HG03025 (cell line): ENCODE results near the gene PLXDC2.

Source experiments
- ATAC-seq: cut with Tn5 transposase; IDR thresholded peaks from one replicate; pipeline ENCODE4 v1.9.1; 2021; ENCODE audit warnings: mild to moderate bottlenecking, moderate library complexity; ENCODE audit not compliant: unreplicated experiment, low FRiP score

Gene PLXDC2

DNA sequence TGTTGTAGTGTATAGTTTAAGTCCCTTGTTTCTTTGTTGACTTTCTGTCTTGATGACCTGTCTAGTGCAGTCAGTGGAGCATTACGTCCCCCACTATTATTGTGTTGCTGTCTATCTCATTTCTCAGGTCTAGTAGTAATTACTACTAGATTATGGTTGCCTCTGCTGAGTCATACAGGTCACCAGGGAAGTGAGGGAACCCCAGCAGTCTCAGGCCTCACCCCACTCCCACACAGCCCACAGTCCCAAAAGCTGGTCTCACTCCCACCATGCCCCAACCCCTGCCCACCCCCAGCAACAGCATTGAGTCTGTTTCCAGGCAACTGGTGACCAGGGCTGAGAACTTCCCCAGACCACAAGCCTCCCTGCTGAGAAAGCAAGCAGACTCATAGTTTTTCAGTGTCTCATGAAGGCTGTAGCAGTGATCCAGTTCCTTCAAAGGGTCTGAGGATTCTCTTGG, 88.0 kb downstream of the PLXDC2 start:
- ATAC-seq: no peak

DNA sequence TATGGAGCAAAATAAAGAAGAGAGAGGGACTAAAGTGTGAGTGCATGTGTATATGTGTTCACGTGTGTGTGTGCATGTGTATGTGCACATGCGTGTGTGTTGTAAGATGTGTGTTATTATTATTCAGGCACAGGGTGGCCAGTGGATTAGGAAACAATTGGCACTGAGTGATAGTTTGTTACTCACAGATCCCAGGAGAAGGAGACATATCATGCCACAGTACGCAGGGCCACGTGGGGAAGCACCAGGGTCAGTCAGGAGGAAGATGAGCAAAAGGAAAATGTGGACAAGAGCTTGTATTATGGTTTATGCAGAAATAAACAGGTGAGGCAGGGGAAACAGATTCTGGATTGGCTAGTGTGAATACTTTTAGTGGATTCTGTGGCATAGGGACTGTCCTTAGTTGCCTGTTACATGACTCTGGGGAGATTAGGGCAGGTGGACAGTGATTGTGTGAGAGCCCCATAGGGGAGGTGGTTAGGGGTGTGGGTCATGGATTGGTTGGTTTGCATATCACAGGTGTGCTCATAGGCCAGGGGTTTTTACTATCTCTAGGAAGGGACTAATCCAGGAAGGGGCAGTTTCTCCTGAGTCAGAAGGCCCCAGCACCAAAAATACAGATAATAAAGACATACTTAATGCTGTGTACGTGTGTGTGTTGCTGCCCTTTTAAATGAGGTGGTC, 90.0 kb downstream of the PLXDC2 start:
- ATAC-seq: no peak

DNA sequence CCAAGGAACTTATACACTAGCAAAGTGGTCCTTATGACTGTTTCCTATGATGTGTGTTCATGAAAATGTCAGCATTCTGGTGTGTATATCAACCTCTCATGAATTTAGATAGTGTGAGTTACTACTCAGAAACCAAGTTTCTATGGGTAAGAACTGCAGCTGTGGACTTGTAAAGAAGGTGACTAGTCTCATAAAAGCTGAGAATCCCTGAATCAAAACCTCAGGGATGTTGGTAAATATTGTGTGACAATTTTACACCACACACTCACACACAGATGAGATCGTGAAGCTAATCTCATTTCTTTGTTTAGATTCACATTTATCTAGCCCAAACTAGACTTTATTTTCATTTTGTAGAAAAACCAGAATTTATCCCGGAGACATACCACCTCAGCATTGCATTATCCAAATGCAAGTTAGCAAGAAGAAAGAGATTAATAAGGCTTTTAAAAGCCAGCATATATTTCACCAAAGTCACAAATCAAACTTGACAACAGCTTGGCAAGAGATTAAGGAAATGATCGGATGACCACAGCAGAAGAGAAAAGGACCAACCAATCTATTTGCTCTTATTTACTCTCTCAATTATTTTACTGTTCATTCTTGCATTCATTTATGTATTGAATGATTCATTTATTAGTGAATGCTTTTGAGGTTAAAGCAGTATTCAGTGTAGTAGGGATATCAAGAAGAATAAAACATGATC, 92.9 kb downstream of the PLXDC2 start:
- no peak for ATAC-seq

DNA sequence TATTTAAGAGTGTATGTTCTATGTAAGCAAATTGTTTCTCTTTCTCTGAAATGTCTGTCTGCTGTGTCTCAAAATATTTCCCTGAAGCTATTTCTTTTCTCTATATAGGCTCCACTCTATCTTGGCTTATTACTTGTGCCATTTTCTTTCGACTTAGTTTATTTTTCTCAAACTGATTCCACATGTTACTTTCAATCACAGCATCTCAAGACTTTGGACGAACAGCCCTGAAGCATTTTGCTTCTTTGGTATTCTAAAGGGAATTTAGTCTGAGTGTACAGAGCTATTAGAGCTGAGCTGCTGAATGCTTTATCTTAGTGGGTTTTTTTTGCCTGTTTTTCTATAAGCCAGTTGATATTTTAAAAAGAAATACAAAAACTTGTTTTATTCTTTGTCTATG, 95.7 kb downstream of the PLXDC2 start:
- no peak for ATAC-seq

DNA sequence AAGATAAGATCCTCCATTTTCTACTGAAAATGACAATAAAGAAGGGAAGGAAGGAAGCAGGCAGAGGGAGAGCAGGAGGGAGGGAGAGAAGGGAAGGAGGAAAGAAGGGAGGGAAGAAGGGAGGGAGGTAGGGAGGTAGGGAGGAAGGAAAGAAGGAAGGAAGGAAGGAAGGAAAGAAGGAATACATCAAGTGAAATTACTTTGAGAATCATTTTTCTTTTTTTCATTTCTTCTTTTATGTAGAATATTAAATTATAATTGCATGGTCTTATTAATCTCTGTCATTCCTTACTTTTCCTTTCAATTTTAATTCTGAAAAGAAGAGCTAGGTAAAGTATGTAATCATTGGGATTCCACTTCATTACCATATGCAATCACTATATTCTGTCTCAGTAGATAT, 97.8 kb downstream of the PLXDC2 start:
- ATAC-seq: no peak

DNA sequence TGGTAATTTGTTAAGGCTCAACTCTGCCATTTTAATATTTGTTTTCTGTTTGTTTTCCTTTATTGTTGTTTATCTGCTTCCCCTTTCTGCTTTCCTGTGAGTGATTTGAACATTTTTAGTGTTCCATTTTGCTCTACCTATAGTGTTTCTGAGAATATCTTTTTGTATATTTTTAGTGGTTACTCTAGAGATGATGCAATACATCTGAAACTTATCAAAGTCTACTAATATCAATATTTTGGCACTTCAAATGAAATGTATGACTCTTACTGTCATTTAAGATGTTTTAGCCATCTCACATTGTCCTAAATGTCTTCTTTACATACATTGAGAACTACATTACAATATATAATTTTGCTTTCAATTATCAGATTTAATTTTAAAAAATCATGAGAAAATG, 98.9 kb downstream of the PLXDC2 start:
- ATAC-seq: no peak

DNA sequence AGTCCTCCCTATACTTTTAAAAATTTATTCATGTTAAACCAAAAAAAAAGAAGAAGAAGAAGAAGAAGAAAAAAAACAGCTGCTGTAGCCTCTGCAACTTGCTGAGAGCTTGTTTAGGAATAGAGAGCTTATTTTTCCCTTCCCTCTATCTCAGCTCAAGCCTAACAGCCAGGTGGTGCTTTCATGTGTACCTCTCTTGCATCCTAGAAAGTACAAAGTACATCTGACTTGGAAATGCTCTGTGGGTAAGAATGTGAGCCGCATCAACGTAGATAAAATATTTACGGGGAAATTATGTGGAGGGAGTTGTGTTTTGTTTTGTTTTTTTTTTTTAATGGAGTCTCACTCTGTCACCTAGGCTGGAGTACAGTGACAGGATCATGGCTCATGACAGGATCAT, 99.6 kb downstream of the PLXDC2 start:
- ATAC-seq: no peak

DNA sequence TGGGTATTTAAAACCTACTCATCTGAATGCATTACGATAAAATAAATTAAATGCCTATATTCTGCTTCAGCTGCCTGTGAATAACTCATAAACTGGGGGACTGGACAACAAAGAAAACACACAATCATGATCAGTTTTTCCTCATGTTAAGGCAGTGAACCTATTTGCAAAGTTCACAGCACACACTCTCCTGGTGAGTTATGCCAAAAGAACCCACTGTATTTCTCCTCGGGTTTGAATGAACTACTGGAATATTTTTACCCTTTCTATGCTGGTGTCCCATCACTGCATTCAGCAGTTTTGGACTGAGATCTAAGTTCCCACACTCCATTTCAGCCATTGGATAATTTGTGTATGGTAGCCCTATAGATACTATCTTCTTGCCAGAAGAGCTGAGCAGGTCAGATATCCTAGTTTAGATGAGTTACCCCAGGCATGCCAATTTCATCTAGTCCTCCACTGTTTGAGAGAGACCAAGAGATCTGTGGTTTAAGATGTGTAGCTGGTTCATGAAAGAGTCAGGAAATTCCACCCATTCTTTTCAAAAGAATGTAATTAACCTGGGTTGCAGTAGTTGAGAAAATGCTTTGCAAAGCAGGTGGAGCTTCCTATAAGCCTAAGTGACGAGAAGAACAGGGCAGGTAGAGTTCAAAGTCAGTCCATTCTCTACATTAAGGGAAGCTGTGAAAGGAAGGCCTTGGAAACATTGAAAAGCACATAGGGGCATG, 101.7 kb downstream of the PLXDC2 start:
- no peak for ATAC-seq

DNA sequence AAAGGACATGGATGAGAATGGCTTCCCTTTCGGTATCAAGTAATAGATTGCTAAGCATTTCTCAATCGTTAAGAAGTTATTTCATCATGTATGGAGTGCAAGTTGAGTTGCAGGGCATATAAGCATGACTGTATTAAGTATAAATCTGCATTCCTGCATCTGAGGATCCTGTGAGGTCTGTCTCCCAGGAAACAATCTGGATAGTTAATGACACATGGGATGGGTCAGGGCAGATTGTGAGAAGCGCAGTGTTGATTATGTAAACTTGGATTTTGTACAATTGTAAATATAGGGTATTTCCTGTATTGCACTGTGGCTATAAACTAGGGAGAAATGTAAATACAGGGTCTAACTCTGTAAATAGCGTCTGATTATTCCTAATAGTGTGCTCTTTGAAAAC, 102.6 kb downstream of the PLXDC2 start:
- ATAC-seq: no peak

DNA sequence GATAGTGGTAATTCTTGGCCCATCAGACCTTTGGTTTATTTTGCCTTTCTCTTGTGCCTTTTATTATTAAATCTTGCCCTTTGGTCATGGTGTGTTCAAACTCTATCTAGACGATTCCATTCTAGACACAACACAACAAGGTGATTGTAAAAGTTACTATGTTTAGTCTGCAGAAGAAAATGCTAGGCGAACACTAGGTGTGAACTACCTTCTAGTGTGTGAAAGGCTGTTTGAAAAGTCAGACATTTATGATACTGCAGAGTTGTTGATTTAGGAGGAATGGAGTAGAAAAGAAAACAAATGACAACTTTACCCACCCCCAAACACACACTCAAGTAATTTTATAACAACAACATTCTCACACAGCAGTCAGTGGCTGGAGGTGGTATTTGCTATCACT, 103.4 kb downstream of the PLXDC2 start:
- no peak for ATAC-seq

DNA sequence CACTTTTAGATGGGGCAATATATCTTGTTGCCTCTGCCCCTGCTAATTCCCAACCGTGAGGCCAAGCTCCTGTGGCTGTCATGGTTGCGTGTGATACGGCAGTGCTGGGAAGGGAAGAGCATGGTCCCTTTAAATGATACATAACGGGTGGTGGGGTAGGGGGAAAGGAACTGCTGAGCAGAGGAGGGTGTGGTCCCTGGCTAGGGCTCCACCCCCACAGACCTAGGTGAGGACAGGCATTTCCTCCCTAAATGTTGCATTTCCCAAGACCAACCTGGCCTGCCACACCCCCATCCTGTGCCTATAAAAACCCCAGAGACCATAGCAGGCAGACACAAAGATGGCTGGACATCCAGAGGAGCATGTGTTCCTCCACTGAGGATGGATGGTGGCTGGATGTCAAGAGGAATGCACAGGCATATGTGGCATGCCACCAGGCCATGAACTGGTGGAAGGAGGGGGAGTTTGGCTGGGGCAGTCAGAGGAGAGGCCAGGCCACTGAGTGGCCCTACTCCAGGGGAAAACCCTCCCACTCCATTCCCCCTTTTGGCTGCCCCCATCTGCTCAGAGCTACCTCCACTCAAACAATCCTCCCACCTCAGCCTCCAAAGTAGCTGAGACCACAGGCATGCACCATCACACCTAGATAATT, 104.0 kb downstream of the PLXDC2 start:
- no peak for ATAC-seq

DNA sequence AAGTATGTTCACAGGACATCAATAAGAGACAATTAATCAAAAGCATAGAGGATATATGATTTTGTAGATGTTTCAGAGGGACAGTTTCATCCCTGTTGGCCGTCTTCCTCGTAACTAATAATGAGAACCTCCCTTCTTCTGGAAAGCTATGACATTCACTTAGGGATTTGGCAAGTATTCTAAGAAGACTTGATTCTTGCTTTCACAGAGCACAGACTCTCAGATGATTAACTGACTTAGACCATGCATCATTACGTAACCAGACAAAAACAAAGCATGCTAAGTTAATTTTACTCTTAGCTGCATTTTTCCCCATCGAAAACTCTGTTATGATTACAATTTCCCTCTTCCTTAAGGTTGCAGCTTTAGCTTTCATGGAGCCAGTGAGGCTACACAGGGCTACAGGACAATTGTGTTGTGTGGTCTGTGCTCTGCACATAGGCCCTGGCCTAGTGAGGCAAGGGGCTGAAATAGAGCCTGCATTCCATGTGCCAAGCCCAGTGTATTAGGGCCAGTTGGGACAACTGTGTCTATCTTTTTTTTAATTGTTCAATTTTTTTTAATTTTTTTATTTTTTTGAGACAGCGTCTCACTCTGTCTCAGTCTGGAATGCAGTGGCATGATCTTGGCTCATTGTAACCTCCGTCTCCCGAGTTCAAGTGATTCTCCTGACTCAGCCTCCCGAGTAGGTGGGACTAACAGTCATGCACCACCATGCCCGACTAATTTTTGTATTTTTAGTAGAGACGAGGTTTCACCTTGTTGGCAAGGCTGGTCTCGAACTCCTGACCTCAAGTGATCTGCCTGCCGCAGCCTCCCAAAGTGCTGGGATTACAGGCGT, 105.3 kb downstream of the PLXDC2 start:
- ATAC-seq: no peak

DNA sequence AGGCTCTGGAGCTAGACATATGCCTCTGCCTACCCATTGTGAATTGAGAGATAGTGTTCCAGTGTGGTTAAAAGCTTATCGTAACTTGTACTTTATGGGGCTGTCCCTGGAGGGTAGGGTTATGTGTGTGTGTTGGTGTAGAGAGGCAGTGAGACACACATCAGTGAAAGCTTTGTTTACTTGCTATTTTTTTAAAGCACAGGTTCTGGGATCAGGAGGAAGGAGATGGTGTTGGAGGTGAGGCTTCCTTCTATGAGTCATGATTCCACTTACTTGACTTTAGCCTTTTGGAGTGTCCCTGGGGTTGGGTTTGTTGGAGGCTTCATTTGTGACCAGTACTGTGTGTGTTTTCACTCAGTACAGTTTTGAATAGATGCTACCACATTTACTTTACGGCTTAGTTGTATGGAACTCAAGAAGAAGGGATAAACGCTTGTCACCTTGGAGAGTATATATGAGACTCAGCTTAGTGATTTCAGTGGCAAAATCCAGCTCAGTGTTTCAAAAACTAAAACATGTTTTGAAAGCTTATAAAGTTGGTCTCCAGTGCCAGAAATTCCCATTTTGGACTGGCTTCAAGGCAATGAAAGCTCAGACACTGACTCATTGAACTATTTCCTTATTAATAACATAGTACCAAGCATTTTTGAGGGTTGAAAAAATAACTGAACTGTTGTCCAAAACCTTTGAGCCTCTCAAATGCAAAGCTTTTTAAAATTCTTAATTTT, 106.2 kb downstream of the PLXDC2 start:
- ATAC-seq: no peak

DNA sequence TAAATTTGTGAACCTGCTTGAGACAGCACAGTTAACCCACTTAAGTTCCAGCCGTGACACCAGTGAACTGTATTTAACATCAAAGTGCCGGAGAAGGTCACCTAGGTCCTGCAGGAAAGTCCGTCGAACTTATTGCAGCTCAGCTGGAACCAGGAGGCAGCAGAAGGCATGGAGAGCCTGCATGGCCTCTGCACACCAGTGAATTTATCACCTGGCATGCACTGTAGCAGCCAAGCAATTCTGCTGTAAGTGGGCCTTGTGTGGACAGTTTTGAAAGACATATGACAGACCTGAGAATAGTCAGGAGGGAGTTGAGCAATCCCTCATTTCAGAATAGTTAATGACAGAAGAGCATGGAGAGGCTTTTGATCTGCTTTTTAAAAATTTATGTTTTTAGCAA, 108.8 kb downstream of the PLXDC2 start:
- no peak for ATAC-seq

DNA sequence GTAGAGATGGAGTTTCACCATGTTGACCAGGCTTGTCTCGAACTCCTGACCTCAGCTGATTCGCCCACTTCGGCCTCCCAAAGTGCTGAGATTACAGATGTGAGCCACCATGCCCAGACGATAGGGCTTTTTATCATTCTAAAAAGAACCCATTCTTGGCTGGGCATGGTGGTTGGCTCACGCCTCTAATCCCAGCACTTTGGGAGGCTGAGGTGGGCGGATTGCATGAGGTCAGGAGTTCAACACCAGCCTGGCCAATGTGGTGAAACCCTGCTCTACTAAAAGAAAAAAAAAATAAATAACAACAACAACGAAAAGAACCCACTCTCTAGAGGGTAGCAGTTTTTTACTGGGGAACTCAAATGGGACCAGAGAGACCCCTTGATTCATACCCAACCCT, 112.7 kb downstream of the PLXDC2 start:
- ATAC-seq: no peak

DNA sequence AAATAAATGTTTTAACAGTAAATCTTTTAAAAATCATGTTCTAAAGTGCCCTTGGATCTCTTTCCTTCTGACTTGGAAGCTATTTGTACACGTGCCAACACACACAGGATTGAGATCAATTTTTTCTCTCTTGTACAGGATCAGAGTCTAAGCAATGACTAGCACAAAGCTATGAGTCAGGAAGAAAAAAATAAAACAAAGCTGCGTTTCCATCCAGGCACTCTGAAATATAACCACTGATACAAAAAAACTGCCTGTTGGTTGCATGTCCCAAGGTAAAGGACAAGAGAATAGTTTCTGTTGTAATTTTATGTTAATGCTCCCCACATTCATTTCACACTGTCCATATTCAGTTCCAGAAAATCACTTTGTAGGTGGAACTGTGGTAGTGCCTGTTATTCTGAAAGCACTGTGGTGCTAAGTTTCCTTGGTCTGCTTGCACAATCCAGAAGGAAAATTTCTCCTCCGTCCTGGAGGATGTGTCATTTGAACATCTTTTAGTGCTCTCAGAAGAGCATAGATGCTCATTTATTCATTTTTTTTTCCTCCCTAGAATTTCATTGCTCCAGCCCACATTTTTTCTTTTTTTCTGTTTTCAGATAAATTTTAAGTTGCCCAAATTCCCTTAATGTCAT, 113.4 kb downstream of the PLXDC2 start:
- no peak for ATAC-seq

DNA sequence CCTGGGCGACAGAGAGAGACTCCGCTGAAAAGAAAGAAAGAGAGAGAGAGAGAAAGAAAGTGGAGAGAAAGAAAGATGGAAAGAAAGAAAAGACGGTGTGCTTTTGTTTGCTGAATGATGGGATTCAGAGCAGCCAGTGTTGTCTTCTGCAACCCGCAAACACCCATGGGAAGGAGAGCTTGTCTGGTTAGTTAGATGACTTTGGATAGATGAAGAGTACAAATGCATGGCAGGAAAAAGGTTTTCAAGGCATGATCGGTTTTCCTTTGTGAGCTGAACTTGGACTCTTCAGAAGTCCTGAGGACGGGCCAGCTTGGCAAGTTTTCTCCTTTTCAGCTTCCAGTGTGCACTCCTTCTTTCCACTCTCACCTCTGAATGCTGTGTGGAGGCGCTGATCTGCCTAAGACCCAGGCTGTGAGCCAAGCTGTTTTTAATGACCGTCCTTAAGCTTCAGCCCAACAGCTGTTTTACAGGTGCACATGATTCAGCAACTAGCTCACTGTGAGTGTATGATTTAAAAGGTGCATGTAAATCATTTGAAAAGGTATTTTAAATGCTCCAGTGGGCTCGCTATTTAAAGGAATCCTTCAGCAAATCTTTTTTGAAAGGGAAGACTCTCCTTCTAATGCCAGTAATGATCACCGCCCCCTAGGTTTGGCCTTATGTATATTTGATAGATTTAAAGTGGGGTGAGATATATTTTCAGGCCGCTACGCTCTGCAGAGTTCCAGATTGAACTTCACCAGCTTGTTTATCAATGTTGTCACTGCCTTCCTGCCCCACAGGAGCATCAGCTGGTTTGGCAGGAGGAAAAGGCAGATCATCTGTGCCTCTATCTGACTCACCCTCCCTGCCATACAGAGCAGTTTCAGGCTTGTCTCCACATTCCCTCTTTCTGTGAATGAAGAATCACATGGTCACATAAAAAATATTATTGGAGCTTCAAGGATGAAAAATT, 115.0 kb downstream of the PLXDC2 start:
- ATAC-seq: no peak
